HEK293T (cell line): Measurements from ENCODE around the gene CAST.

Source experiments
- BHLHE40 ChIP-seq: fragments of 450-650 bp; IDR thresholded peaks from 2 replicates; pipeline ENCODE4 v1.6.1; 2016; ENCODE audit warnings: mild to moderate bottlenecking, moderate library complexity, borderline replicate concordance
- ELF4 ChIP-seq: fragments of 450-650 bp; IDR thresholded peaks from 2 replicates; pipeline ENCODE4 v1.6.1; 2017; ENCODE audit warnings: antibody characterized with exemption
- FOXM1 ChIP-seq: fragments of 450-650 bp; IDR thresholded peaks from 2 replicates; pipeline ENCODE4 v1.6.1; 2017; ENCODE audit warnings: mild to moderate bottlenecking, borderline replicate concordance
- NFRKB ChIP-seq: fragments of 450-650 bp; IDR thresholded peaks from 2 replicates; pipeline ENCODE4 v1.6.1; 2016; ENCODE audit warnings: mild to moderate bottlenecking, moderate library complexity
- SP1 ChIP-seq: fragments of 450-650 bp; IDR thresholded peaks from 2 replicates; pipeline ENCODE4 v1.6.1; 2017

DNA sequence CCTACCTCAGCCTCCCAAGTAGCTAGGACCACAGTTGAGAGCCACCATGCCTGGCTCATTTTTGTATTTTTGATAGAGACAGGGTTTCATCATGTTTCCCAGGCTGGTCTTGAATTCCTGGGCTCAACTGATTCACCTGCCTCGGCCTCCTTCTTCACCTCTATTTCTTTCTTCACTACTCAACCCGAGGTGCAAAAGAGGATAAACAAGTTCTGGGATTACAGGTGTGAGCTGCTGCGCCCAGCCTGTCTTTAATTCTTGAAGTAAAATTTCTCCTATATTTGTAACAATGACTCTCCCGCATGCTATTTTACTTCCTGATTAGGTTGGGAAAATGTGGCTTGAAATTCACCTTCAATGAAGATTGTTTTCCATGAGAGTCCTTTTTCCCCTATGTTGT is 46.4 kb downstream of the CAST start:
- TF ChIP-seq SP1 (no peak), FOXM1 (no peak), ELF4 (no peak), NFRKB (no peak), BHLHE40 (no peak)
